ENCODE data around the gene EVPL.

EVPL gene

GRCh38 chr17:76027159-76027839 is at the start of gene EVPL:
Gene EVPL (minus strand): TSS chr17:76027306. CDS start chr17:76027198, 108 bp downstream.
- Histone ChIP-seq H3K4me3 (no peak within 1 kb of the TSS), H3K9ac (ENCODE audit: insufficient read length) (no peak within 1 kb of the TSS), H3K36me3 (ENCODE audit: insufficient read depth, low read length) (no peaks in the 10 kb centered on the region), H3K27ac (no peak within 1 kb of the TSS), H3K9me3 (ENCODE audit: low read depth, low read length) (no peaks in the 10 kb centered on the region)
- DNase-seq (ENCODE audit: low read depth, low spot score) = no peak
- TF ChIP-seq FOXP2 (optimal IDR thresholded peaks at IDR 0.05; ENCODE audit: control extremely low read depth, extremely low read length, insufficient read depth) = no peak
- TF ChIP-seq POLR2AphosphoS5 (IDR thresholded peaks at IDR 0.05; ENCODE audit: borderline replicate concordance, low read depth, low read length) = no peak
- no peak for TF ChIP-seq EZH2 (IDR thresholded peaks at IDR 0.05)

- TF ChIP-seq EZH2 (IDR thresholded peaks at IDR 0.05) (no peak), POLR2AphosphoS5 (IDR thresholded peaks at IDR 0.05; ENCODE audit: borderline replicate concordance, low read depth, low read length) (no peak), FOXP2 (optimal IDR thresholded peaks at IDR 0.05; ENCODE audit: control extremely low read depth, extremely low read length, insufficient read depth) (no peak)
- H3K4me3 ChIP-seq = no peak overlapping the region
- H3K9me3 ChIP-seq (ENCODE audit: low read depth, low read length) = no peaks in the 10 kb centered on the region
- H3K9ac ChIP-seq (ENCODE audit: insufficient read length) = no peak overlapping the region
- DNase-seq (ENCODE audit: low read depth, low spot score) = no peak
- no peaks in the 10 kb centered on the region for H3K36me3 ChIP-seq (ENCODE audit: insufficient read depth, low read length)
- no peak overlapping the region for H3K27ac ChIP-seq
These were observed 49.1 kb upstream of the EVPL start for GRCh38 chr17:76076146-76076764.

GRCh38 chr17:76075364-76076145 is 48.4 kb upstream of the EVPL start:
- Histone ChIP-seq H3K9ac (ENCODE audit: insufficient read length) (no peak overlapping the region), H3K36me3 (ENCODE audit: insufficient read depth, low read length) (no peaks in the 10 kb centered on the region), H3K27ac (no peak overlapping the region), H3K4me3 (no peak overlapping the region), H3K9me3 (ENCODE audit: low read depth, low read length) (no peaks in the 10 kb centered on the region)
- DNase-seq (ENCODE audit: low read depth, low spot score) = no peak
- TF ChIP-seq POLR2AphosphoS5 (IDR thresholded peaks at IDR 0.05; ENCODE audit: borderline replicate concordance, low read depth, low read length) (no peak), EZH2 (IDR thresholded peaks at IDR 0.05) (no peak), FOXP2 (optimal IDR thresholded peaks at IDR 0.05; ENCODE audit: control extremely low read depth, extremely low read length, insufficient read depth) (no peak)

GRCh38 chr17:76074390-76075363 is 47.6 kb upstream of the EVPL start, which contains the start of gene GALR2:
Gene GALR2 (plus strand): TSS chr17:76074781. CDS start chr17:76074884, 103 bp downstream.
- H3K36me3 ChIP-seq (ENCODE audit: insufficient read depth, low read length) = 0 out of 2 replicates have a peak, but pooled peaks cover 3% of the 10 kb centered on the region
- TF ChIP-seq EZH2 (IDR thresholded peaks at IDR 0.05) (no peak), FOXP2 (optimal IDR thresholded peaks at IDR 0.05; ENCODE audit: control extremely low read depth, extremely low read length, insufficient read depth) (no peak), POLR2AphosphoS5 (IDR thresholded peaks at IDR 0.05; ENCODE audit: borderline replicate concordance, low read depth, low read length) (no peak)
- H3K9ac ChIP-seq (ENCODE audit: insufficient read length) = no peak within 1 kb of the TSS
- H3K27ac ChIP-seq = no peak within 1 kb of the TSS
- H3K9me3 ChIP-seq (ENCODE audit: low read depth, low read length) = no peaks in the 10 kb centered on the region
- no peak for DNase-seq (ENCODE audit: low read depth, low spot score)
- H3K4me3 ChIP-seq = no peak within 1 kb of the TSS

- no peak for DNase-seq (ENCODE audit: low read depth, low spot score)
- Histone ChIP-seq H3K4me3 (peak within 1 kb of the TSS; percentile 86), H3K36me3 (ENCODE audit: insufficient read depth, low read length) (peaks cover 15% of the 10 kb centered on the region), H3K9me3 (ENCODE audit: low read depth, low read length) (no peaks in the 10 kb centered on the region), H3K9ac (ENCODE audit: insufficient read length) (peak within 1 kb of the TSS; percentile 92), H3K27ac (peak within 1 kb of the TSS; percentile 62; the same call in 1 of the 2 replicates)
- TF ChIP-seq POLR2AphosphoS5 (IDR thresholded peaks at IDR 0.05; ENCODE audit: borderline replicate concordance, low read depth, low read length) (peak; percentile 88), FOXP2 (optimal IDR thresholded peaks at IDR 0.05; ENCODE audit: control extremely low read depth, extremely low read length, insufficient read depth) (no peak), EZH2 (IDR thresholded peaks at IDR 0.05) (no peak)
These were observed 45.2 kb upstream of the EVPL start, which contains the start of gene SRP68 for GRCh38 chr17:76072148-76072858. Gene SRP68 (minus strand): TSS chr17:76072517. CDS start chr17:76072491, 26 bp downstream.

- DNase-seq (ENCODE audit: low read depth, low spot score) = no peak
These were observed 44.5 kb upstream of the EVPL start for GRCh38 chr17:76071531-76072147.

More at GRCh38 chr17:76071531-76072147, 44.5 kb upstream of the EVPL start:
- Histone ChIP-seq H3K9ac (ENCODE audit: insufficient read length) (peak overlapping the region; percentile 92), H3K4me3 (peak overlapping the region; percentile 86), H3K9me3 (ENCODE audit: low read depth, low read length) (no peaks in the 10 kb centered on the region), H3K36me3 (ENCODE audit: insufficient read depth, low read length) (peaks cover 21% of the 10 kb centered on the region), H3K27ac (peak overlapping the region; percentile 62; the same call in 1 of the 2 replicates)
- TF ChIP-seq POLR2AphosphoS5 (IDR thresholded peaks at IDR 0.05; ENCODE audit: borderline replicate concordance, low read depth, low read length) (no peak), EZH2 (IDR thresholded peaks at IDR 0.05) (no peak), FOXP2 (optimal IDR thresholded peaks at IDR 0.05; ENCODE audit: control extremely low read depth, extremely low read length, insufficient read depth) (no peak)

All from SK-N-MC (cell line).